H1 (cell line): ENCODE results near the gene FAM98C.

Experiments
- CBX8 ChIP-seq: fragments of 300-800, 300-1000 bp; sonication (generic); IDR thresholded peaks from 2 replicates; pipeline ENCODE4 v1.7.1; 2016; ENCODE audit warnings: low read depth, low read length, borderline replicate concordance
- CHD1 ChIP-seq: IDR thresholded peaks from 2 replicates; pipeline ENCODE4 v1.6.1; 2012; ENCODE audit warnings: low read depth, low read length, improper control_type of control experiment
- CREB1 ChIP-seq: IDR thresholded peaks from 2 replicates; pipeline ENCODE4 v1.6.1; 2012; ENCODE audit warnings: inconsistent platforms
- EP300 ChIP-seq, 2 experiments: IDR thresholded peaks; 1 replicate in 1 of 2; 2 replicates in 1 of 2; pipeline ENCODE4 v1.6.1; 2011 to 2012; ENCODE audit warnings: low read depth in 2 of 2, low read length in 2 of 2, mild to moderate bottlenecking in 2 of 2, borderline replicate concordance in 1 of 2, inconsistent platforms in 1 of 2, moderate library complexity in 1 of 2
- EZH2 ChIP-seq: fragments of 200-600 bp; sonication (generic); IDR thresholded peaks from 2 replicates; pipeline ENCODE4 v1.7.1; 2012; ENCODE audit warnings: low read depth, mild to moderate bottlenecking, moderate library complexity, low read length, inconsistent platforms; ENCODE audit not compliant: severe bottlenecking
- NRF1 ChIP-seq: IDR thresholded peaks from 2 replicates; pipeline ENCODE4 v1.6.1; 2011; ENCODE audit warnings: mild to moderate bottlenecking, low read depth, low read length, improper control_type of control experiment
- RAD21 ChIP-seq, 2 experiments: IDR thresholded peaks in 1 of 2; conservative IDR thresholded peaks in 1 of 2; 2 replicates each; pipeline ENCODE4 v1.6.1; 2011; ENCODE audit warnings: low read depth in 2 of 2, low read length in 2 of 2, improper control_type of control experiment in 1 of 2, inconsistent platforms in 1 of 2, mild to moderate bottlenecking in 1 of 2, moderate library complexity in 1 of 2
- TF ChIP-seq, protein P1 (sequence below): IDR thresholded peaks from 2 replicates; pipeline ENCODE4 v1.6.1; 2011; ENCODE audit warnings: low read depth, mild to moderate bottlenecking, low read length; ENCODE audit not compliant: insufficient read depth
- TF ChIP-seq, protein P2 (sequence below): IDR thresholded peaks from 2 replicates; pipeline ENCODE4 v1.6.1; 2012; ENCODE audit warnings: inconsistent platforms
- TF ChIP-seq, protein P3 (sequence below), 3 experiments: IDR thresholded peaks; 1 replicate in 2 of 3; 2 replicates in 1 of 3; pipeline versions ENCODE4 v1.5.1 to v1.6.1; 2011; ENCODE audit warnings: low read length in 3 of 3, mild to moderate bottlenecking in 3 of 3, inconsistent platforms in 2 of 3, low read depth in 1 of 3, moderate library complexity in 1 of 3; ENCODE audit not compliant: insufficient read depth in 1 of 3; ENCODE audit errors: control extremely low read depth in 1 of 3

DNA sequence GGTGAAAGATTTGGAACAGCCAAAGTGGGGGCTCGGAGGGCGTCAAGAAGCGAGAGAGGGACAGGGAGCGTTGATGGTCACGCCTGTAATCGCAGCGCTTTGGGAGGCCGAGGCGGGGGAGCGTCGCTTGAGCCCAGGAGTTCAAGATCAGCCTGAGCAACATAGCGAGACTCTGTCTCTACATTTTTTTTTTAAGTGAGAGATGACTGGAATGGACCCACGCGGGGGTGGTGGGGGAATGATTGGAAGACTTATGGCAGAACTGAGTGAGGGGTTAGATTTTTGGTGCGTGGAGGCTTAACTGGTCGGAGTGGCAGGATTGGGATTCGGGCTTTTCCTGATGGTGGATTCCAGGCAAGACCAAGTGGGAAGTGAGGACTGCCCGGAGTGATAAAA is 27.8 kb upstream of the FAM98C start:
- TF ChIP-seq, protein P1, sequence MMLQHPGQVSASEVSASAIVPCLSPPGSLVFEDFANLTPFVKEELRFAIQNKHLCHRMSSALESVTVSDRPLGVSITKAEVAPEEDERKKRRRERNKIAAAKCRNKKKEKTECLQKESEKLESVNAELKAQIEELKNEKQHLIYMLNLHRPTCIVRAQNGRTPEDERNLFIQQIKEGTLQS, result no peak
- TF ChIP-seq, protein P2, sequence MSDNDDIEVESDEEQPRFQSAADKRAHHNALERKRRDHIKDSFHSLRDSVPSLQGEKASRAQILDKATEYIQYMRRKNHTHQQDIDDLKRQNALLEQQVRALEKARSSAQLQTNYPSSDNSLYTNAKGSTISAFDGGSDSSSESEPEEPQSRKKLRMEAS, result no peak
- TF ChIP-seq EP300 (IDR thresholded peaks at IDR 0.05; ENCODE audit: borderline replicate concordance in 1 of 2, low read depth in 2 of 2, low read length in 2 of 2), result no peak
- no peak for TF ChIP-seq EZH2
- no peak for TF ChIP-seq NRF1
- no peak for TF ChIP-seq RAD21 (IDR thresholded peaks at IDR 0.05 in 1 of 2, conservative IDR thresholded peaks at IDR 0.05 in 1 of 2; ENCODE audit: low read depth in 2 of 2, low read length in 2 of 2)
- TF ChIP-seq, protein P3, sequence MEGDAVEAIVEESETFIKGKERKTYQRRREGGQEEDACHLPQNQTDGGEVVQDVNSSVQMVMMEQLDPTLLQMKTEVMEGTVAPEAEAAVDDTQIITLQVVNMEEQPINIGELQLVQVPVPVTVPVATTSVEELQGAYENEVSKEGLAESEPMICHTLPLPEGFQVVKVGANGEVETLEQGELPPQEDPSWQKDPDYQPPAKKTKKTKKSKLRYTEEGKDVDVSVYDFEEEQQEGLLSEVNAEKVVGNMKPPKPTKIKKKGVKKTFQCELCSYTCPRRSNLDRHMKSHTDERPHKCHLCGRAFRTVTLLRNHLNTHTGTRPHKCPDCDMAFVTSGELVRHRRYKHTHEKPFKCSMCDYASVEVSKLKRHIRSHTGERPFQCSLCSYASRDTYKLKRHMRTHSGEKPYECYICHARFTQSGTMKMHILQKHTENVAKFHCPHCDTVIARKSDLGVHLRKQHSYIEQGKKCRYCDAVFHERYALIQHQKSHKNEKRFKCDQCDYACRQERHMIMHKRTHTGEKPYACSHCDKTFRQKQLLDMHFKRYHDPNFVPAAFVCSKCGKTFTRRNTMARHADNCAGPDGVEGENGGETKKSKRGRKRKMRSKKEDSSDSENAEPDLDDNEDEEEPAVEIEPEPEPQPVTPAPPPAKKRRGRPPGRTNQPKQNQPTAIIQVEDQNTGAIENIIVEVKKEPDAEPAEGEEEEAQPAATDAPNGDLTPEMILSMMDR (IDR thresholded peaks at IDR 0.05; ENCODE audit: control extremely low read depth in 1 of 3, insufficient read depth in 1 of 3, low read depth in 1 of 3, low read length in 3 of 3), result no peak
- no peak for TF ChIP-seq CBX8
- TF ChIP-seq CREB1, result no peak
- TF ChIP-seq CHD1, result no peak
